CD8-positive, alpha-beta memory T cell (primary cell): ENCODE data around the gene FBXW8. TPM values are rescaled to one million over a fixed set of nuclear protein-coding genes. Genes with fewer than 3 reads are reported as not detected.

Experiments
- CTCF ChIA-PET: fragments of 350-600 bp; sonication (Branson Sonifier 250); formaldehyde crosslinking; loops from one replicate; lab custom pipeline; 2021; ENCODE audit warnings: antibody characterized with exemption; lab: Charles Lee
- POLR2A ChIA-PET: fragments of 350-600 bp; sonication (Branson Sonifier 250); formaldehyde crosslinking; loops from one replicate; lab custom pipeline; 2021; ENCODE audit warnings: antibody characterized with exemption; lab: Charles Lee
- DNase-seq, 5 donors: peaks; one replicate each; pipeline versions ENCODE4 v3.0.0 to v3.0.0-alpha.2; 2020 to 2022; ENCODE audit warnings: mixed read lengths in 1 of 5
- H3K27ac ChIP-seq: one replicate; pipeline ENCODE4 v1.7.0; 2013; ENCODE audit warnings: low read depth, mild to moderate bottlenecking, low read length, moderate library complexity
- H3K27me3 ChIP-seq: 2 replicates; pipeline ENCODE4 v1.7.0; 2013; ENCODE audit warnings: low read length, mild to moderate bottlenecking; ENCODE audit not compliant: insufficient read depth, poor library complexity, severe bottlenecking
- H3K36me3 ChIP-seq: 2 replicates; pipeline ENCODE4 v1.7.0; 2013; ENCODE audit warnings: mild to moderate bottlenecking, low read length, moderate library complexity; ENCODE audit not compliant: insufficient read depth
- H3K4me1 ChIP-seq: 2 replicates; pipeline ENCODE4 v1.7.0; 2013; ENCODE audit warnings: mild to moderate bottlenecking, low read length, moderate library complexity; ENCODE audit not compliant: insufficient read depth
- H3K4me3 ChIP-seq: 2 replicates; pipeline ENCODE4 v1.7.0; 2013; ENCODE audit warnings: mild to moderate bottlenecking, low read length
- H3K9me3 ChIP-seq: 2 replicates; pipeline ENCODE4 v1.7.0; 2013; ENCODE audit warnings: mild to moderate bottlenecking, low read length
- H3K27ac Mint-ChIP-seq, 8 donors: one replicate each; pipeline ENCODE4 v1.8.0; 2020 to 2021; ENCODE audit warnings: mixed read lengths in 8 of 8, mild to moderate bottlenecking in 6 of 8, inconsistent platforms in 3 of 8, moderate library complexity in 3 of 8
- H3K27me3 Mint-ChIP-seq, 2 donors: one replicate each; pipeline ENCODE4 v1.8.0; 2020 to 2021; ENCODE audit warnings: mixed read lengths in 2 of 2, mild to moderate bottlenecking in 1 of 2, moderate library complexity in 1 of 2
- H3K36me3 Mint-ChIP-seq, 3 donors: one replicate each; pipeline ENCODE4 v1.8.0; 2020 to 2021; ENCODE audit warnings: mixed read lengths in 3 of 3, inconsistent platforms in 1 of 3, mild to moderate bottlenecking in 1 of 3
- H3K4me1 Mint-ChIP-seq, 3 donors: one replicate each; pipeline ENCODE4 v1.8.0; 2020 to 2021; ENCODE audit warnings: mixed read lengths in 3 of 3, inconsistent platforms in 1 of 3, mild to moderate bottlenecking in 1 of 3
- H3K4me3 Mint-ChIP-seq, 7 donors: one replicate each; pipeline ENCODE4 v1.8.0; 2020 to 2021; ENCODE audit warnings: mixed read lengths in 7 of 7, mild to moderate bottlenecking in 6 of 7, moderate library complexity in 4 of 7, inconsistent platforms in 2 of 7
- H3K9me3 Mint-ChIP-seq, 5 donors: one replicate each; pipeline ENCODE4 v1.8.0; 2020 to 2022; ENCODE audit warnings: mixed read lengths in 5 of 5, mild to moderate bottlenecking in 3 of 5, moderate library complexity in 2 of 5, inconsistent platforms in 1 of 5
- polyA plus RNA-seq: library from polyadenylated mRNA; unstranded; fragments of 300-500 nt; fragmentation: Illumina TruSeq; gene quantifications from one replicate; pipeline ENCODE4 v1.2.3, GENCODE V29; 2021
- total RNA-seq, 2 experiments: library from RNA; stranded (reverse); gene quantifications; one replicate each; pipeline ENCODE4 v1.2.3, GENCODE V29; 2021

FBXW8 gene
- total and polyA plus RNA-seq, 3 experiments from 2014 or later, result 6.8 to 10.2 (median 9.3) TPM

DNA sequence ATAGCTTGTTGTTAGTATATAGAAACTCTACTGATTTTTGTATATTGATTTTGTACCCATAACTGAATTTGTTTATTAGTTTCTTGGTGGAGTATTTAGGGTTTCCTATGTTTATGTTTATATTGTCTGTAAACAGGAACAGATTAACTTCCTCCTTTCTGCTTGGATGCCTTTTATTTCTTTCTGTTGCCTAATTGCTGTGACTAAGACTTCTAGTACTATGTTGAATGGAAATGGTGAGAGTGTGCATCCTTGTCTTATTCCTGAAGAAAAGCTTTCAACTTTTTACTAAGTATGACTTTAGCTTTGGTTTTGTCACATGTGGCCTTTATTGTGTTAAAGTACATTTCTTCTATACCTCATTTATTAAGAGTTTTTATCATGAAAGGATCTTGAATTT is 20.9 kb downstream of the FBXW8 start:
- Mint-ChIP-seq H3K36me3 (peaks cover 22 to 68% (median 34%) of the 10 kb centered on the region in 3 donors), H3K4me1 (peaks cover 8 to 29% (median 27%) of the 10 kb centered on the region in 3 donors), H3K4me3 (no peak overlapping the region), H3K27me3 (peaks cover 0 to 1% of the 10 kb centered on the region in 2 donors), H3K27ac (no peak overlapping the region), H3K9me3 (no peaks in the 10 kb centered on the region)
- H3K36me3 ChIP-seq, result peaks cover 5% of the 10 kb centered on the region
- no peaks in the 10 kb centered on the region for H3K27me3 ChIP-seq
- no peak overlapping the region for H3K4me3 ChIP-seq
- ChIA-PET POLR2A (interaction anchor here (0.9 kb wide), 1 partner anchor 20 kb away, joined by 4 read pairs; no protein-coding TSS in a partner anchor), CTCF (no interaction called here)
- H3K9me3 ChIP-seq, result no peaks in the 10 kb centered on the region
- H3K4me1 ChIP-seq, result peaks cover 4% of the 10 kb centered on the region
- H3K27ac ChIP-seq, result no peak overlapping the region
- DNase-seq, result no peak

DNA sequence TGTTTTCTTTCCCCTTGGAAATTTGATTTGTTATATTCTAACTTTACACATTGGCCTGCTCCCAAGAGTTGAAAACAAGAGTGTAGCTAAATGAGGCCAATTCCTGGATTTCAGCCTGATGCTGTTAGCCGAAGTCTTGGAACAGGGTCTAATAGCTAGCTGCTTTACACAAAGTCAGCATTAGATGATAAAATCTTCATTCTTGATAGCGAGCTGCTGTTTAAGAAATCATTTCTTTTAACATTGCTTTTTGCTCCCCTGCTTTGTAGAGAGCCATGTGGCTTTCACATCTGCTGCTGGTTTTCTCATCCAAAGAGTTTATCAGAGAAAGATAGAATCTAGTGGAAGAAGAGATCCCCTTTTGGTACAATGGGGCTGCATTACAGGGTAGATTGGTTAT is 22.3 kb downstream of the FBXW8 start:
- no peak overlapping the region for H3K27ac ChIP-seq
- H3K9me3 Mint-ChIP-seq, result no peaks in the 10 kb centered on the region
- H3K27me3 Mint-ChIP-seq, result peaks cover 0 to 1% of the 10 kb centered on the region in 2 donors
- peaks cover 5% of the 10 kb centered on the region for H3K36me3 ChIP-seq
- H3K9me3 ChIP-seq, result no peaks in the 10 kb centered on the region
- no peaks in the 10 kb centered on the region for H3K4me1 ChIP-seq
- H3K36me3 Mint-ChIP-seq, result peaks cover 30 to 73% (median 39%) of the 10 kb centered on the region in 3 donors
- H3K27ac Mint-ChIP-seq, result no peak overlapping the region
- DNase-seq, result no peak
- ChIA-PET POLR2A (no interaction called here), CTCF (no interaction called here)
- H3K4me3 ChIP-seq, result no peak overlapping the region
- H3K4me1 Mint-ChIP-seq, result peaks cover 6 to 29% (median 26%) of the 10 kb centered on the region in 3 donors
- no peaks in the 10 kb centered on the region for H3K27me3 ChIP-seq
- H3K4me3 Mint-ChIP-seq, result no peak overlapping the region

DNA sequence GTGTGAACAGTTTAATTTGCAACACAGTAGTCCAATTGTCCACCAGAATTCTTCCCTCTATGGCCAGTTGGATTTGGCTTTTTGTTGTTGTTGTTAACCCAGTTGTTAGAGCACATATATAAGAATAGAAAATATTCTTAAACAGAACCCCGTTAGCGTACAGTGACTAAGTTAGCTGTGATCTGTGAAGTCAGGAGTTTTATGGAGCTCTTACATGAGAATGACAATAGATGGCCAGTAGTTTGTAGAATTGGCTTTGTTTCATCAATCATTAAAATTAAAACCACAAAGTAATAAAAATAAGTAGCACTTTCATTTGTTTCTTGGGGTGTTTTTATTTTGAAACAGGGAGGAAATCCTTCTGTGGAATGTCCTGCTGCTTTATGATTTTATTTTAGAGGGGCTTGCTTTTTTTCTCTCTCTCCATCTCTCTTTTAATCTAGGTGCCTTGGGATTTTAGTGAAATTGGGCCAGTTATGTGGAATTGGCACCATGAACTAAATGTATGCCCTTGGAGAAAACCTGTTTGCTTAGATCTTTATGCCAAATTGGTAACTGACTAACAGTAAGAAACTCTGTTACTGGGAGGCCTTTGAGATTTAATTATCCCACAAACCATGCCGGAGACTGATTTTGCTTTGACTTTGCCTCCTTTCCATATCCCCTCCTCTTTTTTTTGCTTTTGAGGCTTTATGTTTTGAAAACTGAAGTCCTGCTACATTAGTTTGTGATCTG is 22.9 kb downstream of the FBXW8 start:
- no peak for DNase-seq
- H3K36me3 Mint-ChIP-seq, result peaks cover 30 to 68% (median 35%) of the 10 kb centered on the region in 3 donors
- peaks cover 0 to 1% of the 10 kb centered on the region in 2 donors for H3K27me3 Mint-ChIP-seq
- H3K4me3 ChIP-seq, result no peak overlapping the region
- H3K4me3 Mint-ChIP-seq, result no peak overlapping the region
- no peak overlapping the region for H3K27ac Mint-ChIP-seq
- no peak overlapping the region for H3K27ac ChIP-seq
- no peaks in the 10 kb centered on the region for H3K9me3 ChIP-seq
- H3K36me3 ChIP-seq, result peaks cover 5% of the 10 kb centered on the region
- ChIA-PET CTCF (no interaction called here), POLR2A (no interaction called here)
- H3K9me3 Mint-ChIP-seq, result no peaks in the 10 kb centered on the region
- peaks cover 6 to 29% (median 26%) of the 10 kb centered on the region in 3 donors for H3K4me1 Mint-ChIP-seq
- H3K4me1 ChIP-seq, result no peaks in the 10 kb centered on the region
- H3K27me3 ChIP-seq, result no peaks in the 10 kb centered on the region

DNA sequence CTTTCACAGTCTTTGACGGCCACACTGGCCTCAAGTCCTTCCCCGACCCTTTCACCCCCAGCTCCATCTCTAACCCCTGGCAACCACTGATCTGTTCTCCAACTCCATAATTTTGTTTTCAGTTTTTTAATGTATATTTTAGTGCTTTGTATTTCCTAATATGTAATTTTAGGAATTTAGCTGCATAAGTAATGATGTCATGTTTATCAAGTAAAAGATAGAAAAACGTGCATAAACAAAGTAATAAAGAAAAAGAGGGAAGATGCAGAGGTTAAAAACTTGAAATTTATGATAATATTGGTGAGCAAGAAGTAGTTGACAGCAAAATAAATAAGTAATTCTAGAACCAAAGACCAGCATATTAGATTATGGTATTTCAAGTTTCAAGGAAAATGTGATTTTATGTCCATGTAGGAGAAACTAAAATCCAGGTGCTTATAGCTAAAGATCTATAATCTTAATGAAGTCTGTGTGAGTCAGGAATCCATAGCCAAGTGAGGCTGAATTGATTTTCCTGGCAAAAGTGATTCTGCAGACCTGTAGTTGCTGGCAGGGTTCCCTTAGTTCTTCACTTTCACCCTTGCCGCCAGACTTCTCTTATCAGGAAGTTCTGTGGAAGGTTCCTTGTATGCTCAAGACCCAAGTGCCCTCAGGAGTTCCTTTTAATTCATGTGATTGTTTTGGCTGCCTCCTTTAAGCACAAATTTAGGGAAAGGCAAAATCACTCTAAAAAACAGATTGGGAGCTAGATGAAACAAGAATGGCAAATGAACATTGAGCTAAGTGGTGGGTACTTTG is 24.4 kb downstream of the FBXW8 start:
- ChIA-PET CTCF (no interaction called here), POLR2A (no interaction called here)
- no peaks in the 10 kb centered on the region for H3K4me1 ChIP-seq
- no peak overlapping the region for H3K4me3 Mint-ChIP-seq
- H3K4me1 Mint-ChIP-seq, result peaks cover 6 to 29% (median 26%) of the 10 kb centered on the region in 3 donors
- peak overlapping the region in 2 of 8 donors; percentile 47 to 50 for H3K27ac Mint-ChIP-seq
- peaks cover 0 to 1% of the 10 kb centered on the region in 2 donors for H3K27me3 Mint-ChIP-seq
- no peak for DNase-seq
- H3K36me3 Mint-ChIP-seq, result peaks cover 27 to 60% (median 30%) of the 10 kb centered on the region in 3 donors
- no peaks in the 10 kb centered on the region for H3K9me3 ChIP-seq
- no peak overlapping the region for H3K4me3 ChIP-seq
- H3K27ac ChIP-seq, result no peak overlapping the region
- H3K9me3 Mint-ChIP-seq, result no peaks in the 10 kb centered on the region
- no peaks in the 10 kb centered on the region for H3K27me3 ChIP-seq
- H3K36me3 ChIP-seq, result peaks cover 5% of the 10 kb centered on the region

DNA sequence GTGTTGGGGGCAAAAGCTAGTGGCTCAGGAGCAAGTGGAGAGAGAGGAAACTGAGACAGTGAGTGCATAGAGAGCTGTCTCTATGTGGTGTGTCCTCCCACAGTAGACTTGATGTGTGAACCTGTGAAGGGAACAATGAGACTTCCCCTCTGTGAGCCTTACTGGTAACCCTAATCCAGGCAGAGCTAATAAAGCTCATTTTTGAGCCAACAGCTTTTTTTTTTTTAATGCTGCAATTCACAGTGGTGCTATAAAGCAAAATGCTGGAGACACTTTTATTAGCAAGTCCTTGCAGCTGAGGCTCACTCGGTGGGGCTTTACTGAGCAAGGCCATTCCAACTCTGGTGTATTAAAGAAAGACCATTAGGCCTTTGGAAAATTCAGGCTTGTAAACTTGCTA is 26.9 kb downstream of the FBXW8 start:
- ChIA-PET POLR2A (no interaction called here), CTCF (interaction anchor here (1.3 kb wide), 1 partner anchor 234 kb away, joined by 3 read pairs; no protein-coding TSS in a partner anchor)
- H3K27me3 ChIP-seq, result no peaks in the 10 kb centered on the region
- H3K36me3 ChIP-seq, result peaks cover 5% of the 10 kb centered on the region
- no peaks in the 10 kb centered on the region for H3K9me3 ChIP-seq
- Mint-ChIP-seq H3K27me3 (peaks cover 0 to 2% of the 10 kb centered on the region in 2 donors), H3K4me1 (peaks cover 6 to 29% (median 18%) of the 10 kb centered on the region in 3 donors), H3K9me3 (peaks cover 0 to 5% (median 3%) of the 10 kb centered on the region in 5 donors), H3K36me3 (peaks cover 28 to 54% (median 30%) of the 10 kb centered on the region in 3 donors), H3K4me3 (no peak overlapping the region), H3K27ac (peak overlapping the region in 1 of 8 donors; percentile 7)
- DNase-seq, result no peak
- no peak overlapping the region for H3K4me3 ChIP-seq
- no peak overlapping the region for H3K27ac ChIP-seq
- H3K4me1 ChIP-seq, result no peaks in the 10 kb centered on the region

DNA sequence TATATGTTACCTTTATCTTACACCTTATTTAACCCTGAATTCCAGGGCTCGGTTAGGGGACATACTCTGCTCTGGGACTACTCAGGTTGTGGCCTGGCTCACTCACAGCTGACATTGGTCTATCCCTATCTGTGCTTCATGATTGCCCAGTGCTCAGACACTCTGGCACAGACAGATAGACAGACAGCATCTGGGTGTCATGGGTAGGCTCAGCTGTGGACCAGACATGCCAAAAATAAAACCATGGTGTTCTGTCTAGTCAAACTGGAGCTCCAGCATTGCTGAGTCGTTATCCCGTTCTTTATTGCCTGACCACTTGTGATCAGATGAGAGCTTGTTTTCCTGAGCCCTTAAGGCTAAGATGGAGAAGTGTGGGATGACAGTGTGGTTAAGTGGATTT is 29.0 kb downstream of the FBXW8 start:
- Mint-ChIP-seq H3K36me3 (peaks cover 26 to 51% (median 46%) of the 10 kb centered on the region in 3 donors), H3K4me1 (peaks cover 5 to 24% (median 10%) of the 10 kb centered on the region in 3 donors), H3K27me3 (peaks cover 0 to 2% of the 10 kb centered on the region in 2 donors), H3K4me3 (no peak overlapping the region), H3K9me3 (peaks cover 6 to 15% (median 8%) of the 10 kb centered on the region in 5 donors), H3K27ac (no peak overlapping the region)
- ChIA-PET POLR2A (no interaction called here), CTCF (interaction anchor here (1.0 kb wide), 1 partner anchor 16 kb away, joined by 3 read pairs; no protein-coding TSS in a partner anchor)
- Histone ChIP-seq H3K4me1 (no peaks in the 10 kb centered on the region), H3K27ac (no peak overlapping the region), H3K27me3 (no peaks in the 10 kb centered on the region), H3K36me3 (peaks cover 5% of the 10 kb centered on the region), H3K9me3 (no peaks in the 10 kb centered on the region), H3K4me3 (no peak overlapping the region)
- DNase-seq, result no peak

DNA sequence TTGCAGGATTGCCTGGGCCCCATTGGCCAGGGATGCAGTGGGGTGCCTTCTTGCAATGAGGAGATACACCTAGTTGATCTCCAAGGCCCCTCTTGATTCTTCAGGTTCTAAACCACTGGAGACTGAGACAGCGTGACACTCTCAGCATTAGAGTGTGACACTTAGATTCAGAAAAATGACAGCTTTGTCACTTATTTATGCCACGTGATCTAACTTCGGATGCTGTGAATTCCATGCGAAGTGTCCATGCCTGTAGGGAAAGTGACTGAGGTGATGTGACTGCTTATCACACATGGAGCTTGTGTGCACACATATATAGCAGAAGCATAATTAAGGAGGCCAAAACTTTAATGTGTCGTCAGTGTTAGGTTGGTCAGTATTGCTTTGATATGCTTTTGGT is 30.4 kb downstream of the FBXW8 start:
- Histone ChIP-seq H3K36me3 (peaks cover 4% of the 10 kb centered on the region), H3K27ac (no peak overlapping the region), H3K4me3 (no peak overlapping the region), H3K9me3 (no peaks in the 10 kb centered on the region), H3K27me3 (no peaks in the 10 kb centered on the region), H3K4me1 (no peaks in the 10 kb centered on the region)
- Mint-ChIP-seq H3K27me3 (peaks cover 0 to 2% of the 10 kb centered on the region in 2 donors), H3K9me3 (peaks cover 6 to 15% (median 8%) of the 10 kb centered on the region in 5 donors), H3K27ac (no peak overlapping the region), H3K4me3 (no peak overlapping the region), H3K4me1 (peaks cover 3 to 19% (median 10%) of the 10 kb centered on the region in 3 donors), H3K36me3 (peaks cover 28 to 54% (median 48%) of the 10 kb centered on the region in 3 donors)
- POLR2A ChIA-PET, result no interaction called here
- CTCF ChIA-PET, result no interaction called here
- DNase-seq, result no peak
